GM11168 (cell line): ENCODE measurements around the gene HPS1.

Experiments used
- in situ Hi-C: fragments of 300-500 bp; cut with MboI; formaldehyde crosslinking; loops from one replicate; pipeline ENCODE4 v1.12.0; 2022; ENCODE audit warnings: low sequenced_read_pairs; ENCODE audit not compliant: unreplicated experiment

Gene HPS1

DNA sequence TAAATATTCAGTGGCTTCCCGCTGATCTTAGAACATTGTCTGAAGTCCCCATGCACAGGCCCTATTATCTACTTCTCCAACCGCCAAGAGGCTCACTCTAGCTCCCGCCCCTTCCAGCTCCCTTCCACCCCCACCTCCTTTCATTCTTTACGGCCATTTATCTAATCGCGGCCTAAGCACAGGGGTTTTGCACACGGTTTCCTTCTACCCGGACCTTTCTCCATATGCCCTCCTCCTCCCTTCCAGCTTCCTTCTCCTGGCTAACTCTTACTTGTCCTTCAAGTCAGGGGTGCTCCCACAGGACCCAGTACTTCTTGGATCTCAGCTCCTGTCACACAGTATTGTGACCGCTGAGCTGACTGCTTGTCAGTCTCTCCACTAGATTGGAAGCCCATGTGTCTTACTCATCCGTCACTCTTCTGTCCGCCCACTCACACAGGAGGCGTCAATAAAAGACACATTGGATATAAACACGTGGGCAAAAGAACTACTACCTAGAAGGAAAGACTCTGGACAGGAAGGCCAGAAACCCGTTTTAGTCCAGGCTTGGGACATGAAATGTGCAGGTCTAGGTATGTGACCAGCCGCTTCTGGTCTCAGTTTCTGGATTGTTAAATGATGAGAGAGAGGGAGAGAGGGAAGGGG is 20.2 kb upstream of the HPS1 start:
- in situ Hi-C loops, result loop anchor here (5.0 to 25.0 kb wide), 2 partner anchors 195 to 795 kb away; no protein-coding TSS in a partner anchor

GRCh38 chr10:98465866-98466265 is 19.1 kb upstream of the HPS1 start:
- in situ Hi-C loops, result loop anchor here (5.0 to 25.0 kb wide), 2 partner anchors 196 to 796 kb away; no protein-coding TSS in a partner anchor

GRCh38 chr10:98463976-98464754 is 17.4 kb upstream of the HPS1 start:
- in situ Hi-C loops, result loop anchor here (25.0 kb wide), 1 partner anchor 798 kb away; no protein-coding TSS in a partner anchor

GRCh38 chr10:98463016-98463415 is 16.3 kb upstream of the HPS1 start:
- in situ Hi-C loops, result loop anchor here (25.0 kb wide), 1 partner anchor 799 kb away; no protein-coding TSS in a partner anchor

DNA sequence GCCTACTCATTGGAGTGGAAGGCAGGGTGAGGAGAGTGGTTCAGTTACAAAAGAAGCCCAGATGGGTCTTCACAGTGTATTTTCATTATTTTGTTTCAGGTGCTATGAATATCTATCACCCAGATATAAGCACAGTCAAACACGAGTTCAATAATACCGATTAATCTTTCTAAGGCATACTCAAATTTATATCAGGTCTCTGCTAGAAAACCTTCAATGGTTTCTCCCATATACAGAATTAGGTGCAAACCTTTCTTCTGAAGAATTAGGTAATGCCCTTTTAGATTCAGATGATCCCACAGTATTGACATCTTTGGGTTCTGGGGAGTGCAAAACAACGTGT is 14.7 kb upstream of the HPS1 start:
- in situ Hi-C loops, result loop anchor here (25.0 kb wide), 1 partner anchor 801 kb away; no protein-coding TSS in a partner anchor

GRCh38 chr10:98460837-98461499 is 14.2 kb upstream of the HPS1 start:
- in situ Hi-C loops, result loop anchor here (25.0 kb wide), 1 partner anchor 801 kb away; no protein-coding TSS in a partner anchor

DNA sequence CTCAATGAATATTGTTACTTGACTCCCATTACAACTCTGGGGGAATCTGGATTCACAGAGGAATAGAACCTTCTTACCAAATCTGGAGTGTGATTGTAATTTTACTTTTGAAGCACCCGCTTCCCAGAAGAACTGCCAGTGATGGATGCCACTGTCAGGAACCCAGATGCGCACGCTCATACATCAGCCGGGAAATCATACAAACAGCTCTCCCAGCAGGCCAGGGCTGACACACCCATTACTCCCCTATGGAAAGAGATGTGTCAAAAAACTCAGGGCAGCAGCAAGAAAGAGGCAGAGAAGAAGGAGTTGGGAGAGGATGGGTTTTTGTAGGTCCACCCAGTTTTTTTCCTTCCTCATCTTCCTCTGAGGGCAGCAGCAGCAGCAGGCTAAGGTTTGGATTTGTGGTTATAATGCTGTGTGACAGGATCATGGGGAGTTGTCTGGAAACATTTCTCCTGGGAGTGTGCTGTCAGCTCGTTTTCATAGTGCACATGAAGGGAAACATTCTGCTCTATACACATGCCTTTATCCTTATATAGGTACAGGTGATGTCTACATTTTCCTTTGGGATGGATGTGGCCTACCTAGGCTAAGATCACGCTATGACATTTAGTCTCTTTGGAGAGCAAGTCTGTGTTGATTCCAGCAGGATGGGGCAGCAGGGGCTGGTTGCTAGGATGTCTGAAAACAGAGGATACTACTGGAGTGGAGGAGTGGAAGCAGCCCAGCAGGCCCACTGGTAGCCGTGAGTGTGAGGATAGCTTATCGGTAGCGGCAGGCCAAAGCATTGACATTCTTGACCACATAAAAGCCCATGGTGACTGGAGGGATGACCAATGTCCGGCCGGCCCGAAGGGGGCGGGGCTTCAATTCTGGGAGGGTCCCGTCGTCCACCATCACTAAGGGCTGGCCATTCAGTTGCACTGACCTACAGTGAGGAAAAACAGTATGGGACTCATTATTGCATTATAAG is 12.4 kb upstream of the HPS1 start:
- in situ Hi-C loops, result loop anchor here (25.0 kb wide), 1 partner anchor 803 kb away; no protein-coding TSS in a partner anchor

DNA sequence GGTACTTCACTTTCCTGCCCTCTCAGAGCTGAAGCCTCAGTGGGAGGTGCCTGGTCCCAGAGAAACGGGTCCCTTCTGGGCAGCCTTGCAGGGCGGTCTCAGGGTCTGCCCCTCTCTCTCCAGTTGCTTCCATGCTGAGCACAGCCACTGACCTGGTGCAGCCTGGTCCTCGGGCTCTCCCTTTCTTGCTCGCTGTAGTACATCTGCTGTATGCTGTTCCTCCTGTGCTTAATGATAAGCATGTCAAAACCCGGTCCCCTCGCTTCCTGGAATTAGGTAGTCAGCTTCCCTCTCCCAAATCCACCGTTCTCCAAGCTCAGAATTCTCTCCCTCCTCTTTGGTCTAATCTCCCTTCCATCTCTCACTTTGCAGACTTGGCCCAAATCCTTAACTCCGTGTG is 11.0 kb upstream of the HPS1 start:
- in situ Hi-C loops, result loop anchor here (25.0 kb wide), 1 partner anchor 805 kb away; no protein-coding TSS in a partner anchor

GRCh38 chr10:98456686-98457482 is 10.1 kb upstream of the HPS1 start:
- in situ Hi-C loops, result loop anchor here (25.0 kb wide), 1 partner anchor 805 kb away; no protein-coding TSS in a partner anchor

DNA sequence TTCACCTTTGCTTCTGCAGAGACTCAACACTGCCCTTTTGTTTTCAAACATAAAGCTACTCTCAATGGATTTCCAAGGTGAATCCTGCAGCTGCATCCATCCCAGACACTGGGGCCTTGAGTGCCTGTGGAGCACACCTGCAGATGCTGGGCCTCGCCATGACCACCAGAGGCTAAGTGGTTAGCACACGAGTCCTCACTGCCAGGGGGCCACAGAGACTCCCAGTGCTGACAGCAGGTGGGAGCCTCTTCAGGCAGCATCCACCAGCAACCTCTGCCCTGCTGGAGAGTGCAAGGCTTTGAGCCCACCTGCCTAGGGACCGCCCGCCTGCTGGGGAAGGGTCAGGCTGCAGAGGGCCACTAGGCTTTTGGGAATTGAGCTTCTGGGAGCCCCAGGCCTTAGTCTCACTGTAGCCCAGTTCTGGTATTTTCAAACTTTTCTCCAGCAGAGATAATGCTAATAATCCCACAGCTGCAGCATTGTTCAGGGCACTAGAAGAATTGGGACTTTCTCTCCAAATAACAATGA is 9.4 kb upstream of the HPS1 start:
- in situ Hi-C loops, result loop anchor here (25.0 kb wide), 1 partner anchor 806 kb away; no protein-coding TSS in a partner anchor

DNA sequence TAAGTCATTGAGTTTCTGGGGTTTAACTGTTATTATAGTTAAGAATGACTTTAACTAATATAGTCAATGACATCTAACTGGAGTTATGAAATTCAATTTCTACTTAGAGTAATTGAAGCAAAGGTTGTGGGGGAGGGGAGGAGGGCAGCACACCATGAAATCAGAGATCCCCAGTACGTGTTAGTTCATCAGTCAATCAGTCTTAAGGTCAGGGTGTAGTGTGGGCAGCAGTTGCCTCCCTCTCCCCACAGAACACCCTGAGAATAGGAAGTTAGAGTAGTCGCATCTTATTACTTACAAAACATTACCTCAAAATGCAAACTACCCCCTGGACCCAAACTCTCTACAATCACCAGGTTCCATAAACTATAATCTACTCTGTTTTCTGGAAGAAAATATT is 7.0 kb upstream of the HPS1 start:
- in situ Hi-C loops, result loop anchor here (25.0 kb wide), 1 partner anchor 809 kb away; no protein-coding TSS in a partner anchor

DNA sequence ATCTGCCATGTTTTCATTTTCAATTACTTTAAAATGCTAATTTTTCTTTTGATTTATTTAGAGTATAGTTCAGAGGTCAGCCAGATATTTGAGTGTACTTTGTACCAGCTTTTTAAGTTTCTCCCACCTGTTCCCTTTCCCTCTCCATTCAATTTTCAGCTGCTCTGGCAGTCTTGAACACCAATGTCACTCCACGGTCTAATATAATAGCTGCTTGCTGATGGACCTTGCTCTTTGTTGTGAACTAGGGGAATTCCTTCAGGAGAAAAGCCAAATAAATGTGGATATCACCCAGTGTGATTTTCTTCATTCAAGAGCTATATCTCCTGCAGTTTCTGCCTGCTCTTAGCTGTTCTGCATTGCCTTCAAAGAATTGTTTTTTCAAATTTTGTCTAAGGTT is 3.9 kb upstream of the HPS1 start:
- in situ Hi-C loops, result loop anchor here (25.0 kb wide), 1 partner anchor 812 kb away; no protein-coding TSS in a partner anchor

- in situ Hi-C loops, result no loop called here
These were observed 2.6 kb upstream of the HPS1 start for GRCh38 chr10:98449287-98449686.

DNA sequence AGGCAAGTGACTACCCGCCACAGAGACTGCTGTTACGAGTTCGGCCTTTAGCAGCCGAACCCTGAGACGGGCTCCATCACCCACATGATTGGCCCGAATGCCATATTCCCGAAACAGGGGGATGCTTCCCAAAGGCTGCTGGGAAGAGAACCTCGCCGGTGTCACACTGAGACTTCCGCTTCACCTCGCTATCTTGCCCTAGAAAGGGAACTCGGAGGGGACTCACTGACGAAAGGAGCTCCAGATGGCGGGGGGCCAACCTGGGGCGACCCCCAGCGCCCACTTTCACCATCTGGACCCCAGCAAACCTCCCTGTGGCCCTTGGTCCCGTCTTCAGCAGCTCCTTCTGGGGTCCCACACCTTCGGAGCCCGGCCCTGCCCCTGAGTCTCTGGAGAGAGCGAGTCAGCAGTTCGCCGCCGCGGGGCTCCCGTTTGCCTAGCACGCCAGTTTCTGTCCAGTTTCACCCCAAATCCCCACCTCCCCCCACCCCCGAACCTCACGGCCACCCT is 529 bp downstream of the HPS1 start:
- in situ Hi-C loops, result no loop called here

- in situ Hi-C loops, result no loop called here
These were observed 1.4 kb downstream of the HPS1 start for GRCh38 chr10:98445200-98445812.

- in situ Hi-C loops, result no loop called here
These were observed 2.3 kb downstream of the HPS1 start for GRCh38 chr10:98444314-98445006.

- in situ Hi-C loops, result no loop called here
These were observed 8.0 kb downstream of the HPS1 start for GRCh38 chr10:98438715-98439114.
